PC-9 (cell line): Measurements from ENCODE around the gene RAB11FIP4.

Experiments
- EZH2 ChIP-seq: fragments of 200-600 bp; sonication (generic); IDR thresholded peaks from 2 replicates; pipeline ENCODE4 v1.8.0; 2017; ENCODE audit warnings: antibody characterized with exemption, low read depth
- TF ChIP-seq, protein P1 (sequence below): fragments of 200-600 bp; sonication (generic); conservative IDR thresholded peaks from 2 replicates; pipeline ENCODE4 v1.6.1; 2017; ENCODE audit warnings: mixed run types, antibody characterized with exemption, mild to moderate bottlenecking, moderate library complexity

- TF ChIP-seq, protein P1, sequence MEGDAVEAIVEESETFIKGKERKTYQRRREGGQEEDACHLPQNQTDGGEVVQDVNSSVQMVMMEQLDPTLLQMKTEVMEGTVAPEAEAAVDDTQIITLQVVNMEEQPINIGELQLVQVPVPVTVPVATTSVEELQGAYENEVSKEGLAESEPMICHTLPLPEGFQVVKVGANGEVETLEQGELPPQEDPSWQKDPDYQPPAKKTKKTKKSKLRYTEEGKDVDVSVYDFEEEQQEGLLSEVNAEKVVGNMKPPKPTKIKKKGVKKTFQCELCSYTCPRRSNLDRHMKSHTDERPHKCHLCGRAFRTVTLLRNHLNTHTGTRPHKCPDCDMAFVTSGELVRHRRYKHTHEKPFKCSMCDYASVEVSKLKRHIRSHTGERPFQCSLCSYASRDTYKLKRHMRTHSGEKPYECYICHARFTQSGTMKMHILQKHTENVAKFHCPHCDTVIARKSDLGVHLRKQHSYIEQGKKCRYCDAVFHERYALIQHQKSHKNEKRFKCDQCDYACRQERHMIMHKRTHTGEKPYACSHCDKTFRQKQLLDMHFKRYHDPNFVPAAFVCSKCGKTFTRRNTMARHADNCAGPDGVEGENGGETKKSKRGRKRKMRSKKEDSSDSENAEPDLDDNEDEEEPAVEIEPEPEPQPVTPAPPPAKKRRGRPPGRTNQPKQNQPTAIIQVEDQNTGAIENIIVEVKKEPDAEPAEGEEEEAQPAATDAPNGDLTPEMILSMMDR = no peak
- TF ChIP-seq EZH2 = no peak
Measured at GRCh38 chr17:31412511-31412910, 21.0 kb downstream of the RAB11FIP4 start.
